NCI-H2107 (cell line): ENCODE data around the gene GLI1.
"Not testable (repeated sequence)": the region's sequence is repeated elsewhere in the genome, so short reads cannot be mapped to it uniquely, and the experiment has no call there.

ENCODE experiments used
- DNase-seq: peaks from one replicate; lab custom pipeline; 2025; lab: John Stamatoyannopoulos, UW

Gene GLI1

GRCh38 chr12:57498132-57498502 lies 38.5 kb downstream of the GLI1 start:
- DNase-seq: no peak

DNA sequence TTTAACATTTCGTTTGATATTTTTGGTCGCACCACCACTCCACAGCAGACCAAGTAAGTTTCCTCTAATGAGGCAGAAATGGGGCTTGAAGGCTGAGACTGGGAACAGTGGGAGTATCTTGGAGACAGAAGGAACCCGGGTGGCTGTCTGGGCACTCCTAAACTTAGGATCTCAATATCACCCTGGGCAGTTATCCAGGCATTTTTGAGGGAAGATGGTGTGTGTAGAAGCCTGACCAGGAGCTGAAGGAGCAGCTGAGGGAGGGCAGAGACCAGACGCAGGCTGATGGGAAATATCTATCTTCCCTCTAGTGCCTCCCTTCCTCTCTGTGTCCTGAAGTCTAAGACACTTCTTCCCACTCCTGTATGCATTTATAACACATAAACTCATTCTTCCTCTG lies 39.0 kb downstream of the GLI1 start:
- no peak for DNase-seq

- no peak for DNase-seq
Measured at GRCh38 chr12:57500213-57500612, 40.6 kb downstream of the GLI1 start.

- not testable (repeated sequence) for DNase-seq
Measured at GRCh38 chr12:57502311-57502969, 42.9 kb downstream of the GLI1 start.

DNA sequence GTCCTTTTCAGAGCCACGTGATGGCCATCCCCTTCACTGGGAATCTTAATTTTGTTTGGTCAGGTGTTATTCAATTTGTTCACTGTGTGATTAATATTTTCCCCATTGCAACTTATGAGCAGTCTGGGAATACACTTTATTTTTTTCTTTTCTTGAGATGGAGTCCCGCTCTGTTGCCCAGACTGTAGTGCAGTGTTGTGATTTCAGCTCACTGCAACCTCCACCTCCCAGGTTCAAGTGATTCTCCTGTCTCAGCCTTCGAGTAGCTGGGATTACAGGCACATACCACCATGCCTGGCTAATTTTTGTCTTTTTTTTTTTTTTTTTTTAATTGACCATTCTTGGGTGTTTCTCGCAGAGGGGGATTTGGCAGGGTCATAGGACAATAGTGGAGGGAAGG lies 47.0 kb downstream of the GLI1 start:
- DNase-seq: not testable (repeated sequence)

DNA sequence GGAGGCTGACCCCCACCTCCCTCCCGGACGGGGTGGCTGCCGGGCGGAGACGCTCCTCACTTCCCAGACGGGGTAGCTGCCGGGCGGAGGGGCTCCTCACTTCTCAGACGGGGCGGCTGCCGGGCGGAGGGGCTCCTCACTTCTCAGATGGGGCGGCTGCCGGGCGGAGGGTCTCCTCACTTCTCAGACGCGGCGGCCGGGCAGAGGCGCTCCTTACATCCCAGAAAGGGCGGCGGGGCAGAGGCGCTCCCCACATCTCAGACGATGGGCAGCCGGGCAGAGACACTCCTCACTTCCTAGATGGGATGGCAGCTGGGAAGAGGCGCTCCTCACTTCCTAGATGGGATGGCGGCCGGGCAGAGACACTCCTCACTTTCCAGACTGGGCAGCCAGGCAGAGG lies 48.2 kb downstream of the GLI1 start:
- DNase-seq: not testable (repeated sequence)

- DNase-seq: no peak
Measured at GRCh38 chr12:57511161-57511560, 51.6 kb downstream of the GLI1 start.

GRCh38 chr12:57511588-57512325 lies 52.2 kb downstream of the GLI1 start:
- DNase-seq: no peak

GRCh38 chr12:57512665-57513064 lies 53.1 kb downstream of the GLI1 start:
- DNase-seq: no peak

DNA sequence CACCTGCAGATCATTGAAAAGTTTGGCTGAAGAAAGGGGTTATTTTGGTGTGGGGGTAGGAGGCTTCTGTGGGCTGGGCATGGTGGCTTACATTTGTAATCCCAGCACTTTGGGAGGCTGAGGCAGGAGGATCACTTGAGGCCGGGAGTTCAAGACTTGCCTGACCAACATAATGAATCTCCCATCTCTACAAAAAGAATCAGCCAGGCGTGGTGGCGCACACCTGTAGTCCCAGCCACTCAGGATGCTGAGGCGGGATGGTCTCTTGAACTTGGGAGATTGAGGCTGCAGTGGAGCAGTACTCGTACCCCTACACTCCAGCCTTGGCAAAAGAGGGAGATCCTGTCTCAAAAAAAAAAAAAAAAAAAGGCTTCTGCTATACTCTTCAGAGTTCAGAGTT lies 53.7 kb downstream of the GLI1 start:
- DNase-seq: no peak

- not testable (repeated sequence) for DNase-seq
Measured at GRCh38 chr12:57513677-57514076, 54.1 kb downstream of the GLI1 start.

DNA sequence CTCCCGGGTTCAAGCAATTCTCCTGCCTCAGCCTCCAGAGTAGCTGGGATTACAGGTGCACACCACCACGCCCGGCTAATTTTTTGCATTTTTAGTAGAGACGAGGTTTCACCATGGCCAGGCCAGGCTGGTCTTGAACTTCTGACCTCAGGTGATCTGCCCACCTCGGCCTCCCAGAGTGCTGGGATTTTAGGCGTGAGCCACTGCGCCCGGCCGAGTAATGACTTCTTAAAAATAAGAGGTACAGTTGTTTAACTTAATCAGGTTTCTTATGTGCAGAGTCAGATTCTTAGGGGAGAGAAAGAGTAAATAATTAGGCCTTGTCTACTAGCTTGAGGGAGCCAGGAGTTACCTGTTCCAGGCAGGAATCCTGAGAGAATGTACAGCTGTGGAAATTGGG lies 54.7 kb downstream of the GLI1 start:
- not testable (repeated sequence) for DNase-seq

- DNase-seq: no peak
Measured at GRCh38 chr12:57514720-57515407, 55.3 kb downstream of the GLI1 start.

DNA sequence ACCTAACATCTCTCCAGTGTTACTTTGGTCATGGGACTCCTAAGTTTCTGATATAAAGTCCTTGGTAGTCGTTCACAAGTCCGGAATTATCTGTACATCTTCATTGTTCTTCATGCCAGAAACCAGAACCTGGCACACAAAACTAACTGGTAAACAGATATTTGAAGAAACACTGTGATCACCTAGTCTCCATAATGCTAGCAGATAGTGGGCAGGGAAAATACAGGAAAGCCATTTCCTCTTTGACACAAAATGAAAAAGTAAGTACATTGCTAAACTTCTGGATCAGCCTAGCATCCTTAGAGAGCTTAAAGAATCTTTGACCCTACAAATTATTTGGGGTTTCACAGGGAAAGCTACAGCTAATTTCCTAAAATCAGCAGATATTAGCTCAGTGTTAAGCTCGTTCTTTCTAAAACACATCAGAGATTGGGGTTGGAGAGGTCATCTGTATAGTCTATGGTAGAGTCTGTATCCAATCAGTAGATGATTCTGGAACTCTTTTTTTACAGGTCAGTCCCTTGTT lies 55.9 kb downstream of the GLI1 start:
- DNase-seq: no peak

GRCh38 chr12:57515934-57516541 lies 56.5 kb downstream of the GLI1 start:
- DNase-seq: no peak

GRCh38 chr12:57516617-57517153 lies 57.1 kb downstream of the GLI1 start:
- DNase-seq: no peak

- DNase-seq: no peak
Measured at GRCh38 chr12:57517187-57517586, 57.6 kb downstream of the GLI1 start.

GRCh38 chr12:57517718-57518117 lies 58.1 kb downstream of the GLI1 start:
- DNase-seq: not testable (repeated sequence)

DNA sequence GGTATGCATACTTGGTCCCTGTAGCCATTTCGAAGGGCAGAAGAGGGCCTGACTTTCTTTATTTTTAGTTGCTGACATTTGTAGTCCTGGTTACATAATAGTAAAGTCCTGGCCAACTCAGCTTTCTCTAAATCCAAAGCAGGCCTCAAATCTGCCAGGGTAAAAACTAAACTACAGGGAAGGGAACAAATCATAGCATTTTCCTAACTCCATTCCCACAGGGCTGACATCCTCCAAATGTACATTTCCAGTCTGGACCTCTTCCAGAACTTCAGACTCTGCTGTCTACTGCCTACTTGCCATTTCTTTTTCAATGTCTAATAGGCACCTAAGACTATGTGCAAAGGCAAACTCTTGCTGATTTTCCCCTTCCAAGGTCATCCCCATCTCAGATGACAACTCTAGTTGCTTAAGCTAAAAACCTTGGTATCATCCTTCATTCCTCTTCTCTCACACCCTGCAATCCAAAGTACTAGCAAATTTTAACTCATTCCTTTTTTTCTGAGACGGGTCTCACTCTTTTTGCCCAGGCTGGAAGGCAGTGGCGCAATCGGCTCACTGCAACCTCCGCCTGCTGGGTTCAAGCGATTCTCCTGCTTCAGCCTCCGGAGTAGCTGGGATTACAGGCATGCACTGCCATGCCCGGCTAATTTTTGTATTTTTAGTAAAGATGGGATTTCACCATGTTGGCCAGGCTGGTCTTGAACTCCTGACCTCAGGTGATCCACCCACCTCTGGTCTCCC lies 58.8 kb downstream of the GLI1 start:
- DNase-seq: no peak

- DNase-seq: no peak
Measured at GRCh38 chr12:57518920-57519795, 59.6 kb downstream of the GLI1 start.

GRCh38 chr12:57519796-57520052 lies 60.1 kb downstream of the GLI1 start:
- DNase-seq: no peak
